DOHH2 (cell line): ENCODE data around the gene RNASE9.

ENCODE experiments used
- EZH2phosphoT487 ChIP-seq: fragments of 200-600 bp; sonication (generic); IDR thresholded peaks from 2 replicates; pipeline ENCODE4 v1.6.1; 2017; ENCODE audit warnings: borderline replicate concordance, mild to moderate bottlenecking, antibody characterized with exemption, low read length, moderate library complexity, mixed read lengths
- TF ChIP-seq, protein P1 (sequence below): fragments of 200-600 bp; sonication (generic); IDR thresholded peaks from one replicate; pipeline ENCODE4 v1.5.1; 2014; ENCODE audit warnings: antibody characterized with exemption, mild to moderate bottlenecking, low read depth, low read length; ENCODE audit not compliant: poor library complexity, severe bottlenecking

DNA sequence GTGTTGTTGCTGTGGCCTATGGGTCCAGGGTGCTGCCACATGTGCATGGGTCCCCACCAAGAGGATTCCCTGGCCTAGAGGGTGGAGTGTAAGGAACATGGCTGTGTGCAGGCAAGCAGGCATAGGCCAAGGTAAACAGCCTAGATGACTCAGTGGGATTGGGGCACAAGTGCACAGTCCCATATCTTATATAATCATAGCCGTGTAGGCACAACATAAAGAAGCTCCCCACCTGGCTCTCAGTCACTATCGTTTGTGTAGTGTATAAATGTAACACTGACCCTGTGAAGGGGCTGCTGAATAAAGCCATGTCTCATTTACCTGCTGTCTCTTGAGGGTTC, 46.0 kb upstream of the RNASE9 start:
- TF ChIP-seq, protein P1, sequence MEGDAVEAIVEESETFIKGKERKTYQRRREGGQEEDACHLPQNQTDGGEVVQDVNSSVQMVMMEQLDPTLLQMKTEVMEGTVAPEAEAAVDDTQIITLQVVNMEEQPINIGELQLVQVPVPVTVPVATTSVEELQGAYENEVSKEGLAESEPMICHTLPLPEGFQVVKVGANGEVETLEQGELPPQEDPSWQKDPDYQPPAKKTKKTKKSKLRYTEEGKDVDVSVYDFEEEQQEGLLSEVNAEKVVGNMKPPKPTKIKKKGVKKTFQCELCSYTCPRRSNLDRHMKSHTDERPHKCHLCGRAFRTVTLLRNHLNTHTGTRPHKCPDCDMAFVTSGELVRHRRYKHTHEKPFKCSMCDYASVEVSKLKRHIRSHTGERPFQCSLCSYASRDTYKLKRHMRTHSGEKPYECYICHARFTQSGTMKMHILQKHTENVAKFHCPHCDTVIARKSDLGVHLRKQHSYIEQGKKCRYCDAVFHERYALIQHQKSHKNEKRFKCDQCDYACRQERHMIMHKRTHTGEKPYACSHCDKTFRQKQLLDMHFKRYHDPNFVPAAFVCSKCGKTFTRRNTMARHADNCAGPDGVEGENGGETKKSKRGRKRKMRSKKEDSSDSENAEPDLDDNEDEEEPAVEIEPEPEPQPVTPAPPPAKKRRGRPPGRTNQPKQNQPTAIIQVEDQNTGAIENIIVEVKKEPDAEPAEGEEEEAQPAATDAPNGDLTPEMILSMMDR = no peak
- no peak for TF ChIP-seq EZH2phosphoT487
